Skin of body (tissue), 2 donors: Measurements from ENCODE around the gene PEX14. TPM values are rescaled to one million over a fixed set of nuclear protein-coding genes. Genes with fewer than 3 reads are reported as not detected.
A peak's percentile ranks its signal among the peaks of the same experiment; 100 is the strongest.
"Not testable (repeated sequence)": the region's sequence is repeated elsewhere in the genome, so short reads cannot be mapped to it uniquely, and the experiment has no call there.

ENCODE experiments used
- DNase-seq: peaks from one replicate; lab custom pipeline; 2025; lab: John Stamatoyannopoulos, UW
- total RNA-seq: library from RNA; depleted of rRNA; stranded (reverse); fragments of >200 nt; gene quantifications from one replicate; pipeline ENCODE4 v1.2.3, GENCODE V29; 2014

The PEX14 gene
- total RNA-seq, 1 donor from 2014 or later = 9.6 TPM

- no peak for DNase-seq
Measured at GRCh38 chr1:10450156-10450814, 24.5 kb upstream of the PEX14 start.

DNA sequence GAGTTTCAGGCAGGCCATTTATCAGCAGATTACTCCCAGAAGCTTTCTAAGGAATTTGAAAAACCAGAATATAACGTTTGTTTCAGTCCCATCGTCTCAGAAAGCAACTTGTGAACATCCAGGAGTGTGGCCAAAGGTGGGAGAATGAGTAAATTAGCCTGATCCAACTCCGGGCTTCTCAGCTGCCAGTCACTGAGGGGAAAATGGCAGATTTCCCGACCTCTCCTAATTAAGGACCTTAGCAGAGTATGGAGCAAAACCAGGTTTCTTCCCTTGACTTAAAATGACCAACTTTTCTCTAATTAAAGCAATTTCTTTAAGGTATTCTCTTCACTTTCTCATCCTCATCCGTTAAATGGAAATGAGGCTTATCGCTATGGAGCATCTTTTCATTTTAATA lies 23.9 kb upstream of the PEX14 start:
- DNase-seq = no peak

DNA sequence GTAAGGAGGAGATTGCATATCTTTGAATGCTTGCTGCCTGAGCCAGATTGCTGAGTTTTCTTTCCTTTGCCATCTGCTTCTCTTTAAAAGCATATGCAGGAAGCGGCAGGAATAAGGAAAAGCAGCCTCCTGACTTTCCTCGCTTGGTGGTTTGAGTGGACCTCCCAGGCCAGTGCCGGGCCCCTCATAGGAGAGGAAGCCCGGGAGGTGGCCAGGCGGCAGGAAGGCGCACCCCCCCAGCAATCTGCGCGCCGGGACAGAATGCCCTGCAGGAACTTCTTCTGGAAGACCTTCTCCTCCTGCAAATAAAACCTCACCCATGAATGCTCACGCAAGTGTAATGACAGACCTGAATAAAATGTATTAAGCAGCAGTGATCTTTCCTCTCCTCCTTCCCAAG lies 23.5 kb upstream of the PEX14 start:
- peak; percentile 40 for DNase-seq

GRCh38 chr1:10456048-10456447 lies 18.7 kb upstream of the PEX14 start:
- no peak for DNase-seq

- DNase-seq = peak; percentile 17
Measured at GRCh38 chr1:10456661-10457060, 18.1 kb upstream of the PEX14 start.

- not testable (repeated sequence) for DNase-seq
Measured at GRCh38 chr1:10457462-10457861, 17.3 kb upstream of the PEX14 start.

DNA sequence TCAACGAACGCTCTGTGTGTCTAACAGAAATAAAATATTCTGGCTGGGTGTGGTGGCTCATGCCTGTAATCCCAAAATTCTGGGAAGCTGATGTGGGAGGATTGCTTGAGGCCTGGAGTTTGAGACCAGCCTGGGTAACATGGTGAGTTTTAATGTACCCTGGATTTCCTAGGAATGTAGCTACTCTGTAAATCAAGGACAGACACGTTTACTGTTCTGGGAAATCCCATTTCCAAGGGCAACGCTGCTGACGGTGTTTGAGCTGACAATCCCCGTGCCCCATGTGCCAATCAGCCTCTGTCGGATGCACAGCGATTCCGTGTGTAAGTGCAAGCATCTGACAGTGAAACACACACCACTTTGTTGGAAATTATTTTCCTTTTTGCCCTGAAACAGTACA lies 16.9 kb upstream of the PEX14 start:
- DNase-seq = no peak

DNA sequence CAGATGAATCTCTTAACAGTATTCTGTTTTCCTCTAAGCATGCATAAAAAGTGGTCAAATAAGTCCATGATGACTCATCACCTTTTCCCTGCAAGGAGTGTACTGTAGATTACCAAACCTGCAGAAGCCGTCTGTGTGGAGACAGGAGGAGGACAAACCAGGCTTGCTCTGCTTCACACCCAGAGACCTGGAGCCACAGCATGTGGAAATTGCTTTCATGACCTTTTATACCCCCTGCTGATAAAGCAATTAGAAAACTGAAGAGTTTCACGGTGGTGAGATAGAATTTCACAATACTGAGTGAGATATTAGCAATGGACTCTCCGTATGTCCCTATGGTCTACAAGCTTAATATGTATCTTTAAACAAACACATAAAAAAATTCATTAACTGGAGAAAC lies 15.6 kb upstream of the PEX14 start:
- DNase-seq = no peak

DNA sequence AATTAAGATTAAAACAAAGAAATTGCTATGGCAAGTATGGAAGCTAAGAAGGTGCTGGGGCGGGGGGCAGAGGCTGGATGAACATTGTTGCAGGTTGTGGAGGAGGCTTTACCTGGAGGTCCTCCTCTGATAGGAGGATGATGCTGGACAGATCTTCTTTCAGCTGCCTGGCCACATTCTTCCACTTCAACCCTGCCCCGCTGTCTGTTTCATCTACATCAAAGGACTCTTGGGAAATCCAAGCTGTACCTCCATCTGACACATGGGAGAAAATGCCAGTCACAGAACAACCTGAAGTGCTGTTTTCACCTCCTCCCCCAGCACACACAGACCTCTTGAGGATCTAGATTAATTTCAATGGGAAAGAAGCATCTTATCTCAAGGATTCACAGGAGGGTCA lies 7.7 kb upstream of the PEX14 start:
- no peak for DNase-seq

GRCh38 chr1:10470043-10470442 lies 4.7 kb upstream of the PEX14 start:
- no peak for DNase-seq

GRCh38 chr1:10471411-10472219 lies 3.1 kb upstream of the PEX14 start:
- peak; percentile 62 for DNase-seq

GRCh38 chr1:10472220-10473144 lies 2.3 kb upstream of the PEX14 start, which contains the start of gene DFFA:
Gene DFFA (minus strand): TSS chr1:10472529. CDS start chr1:10472458, 71 bp downstream.
- peak; percentile 98 for DNase-seq

- no peak for DNase-seq
Measured at GRCh38 chr1:10473145-10473765, 1.5 kb upstream of the PEX14 start.

DNA sequence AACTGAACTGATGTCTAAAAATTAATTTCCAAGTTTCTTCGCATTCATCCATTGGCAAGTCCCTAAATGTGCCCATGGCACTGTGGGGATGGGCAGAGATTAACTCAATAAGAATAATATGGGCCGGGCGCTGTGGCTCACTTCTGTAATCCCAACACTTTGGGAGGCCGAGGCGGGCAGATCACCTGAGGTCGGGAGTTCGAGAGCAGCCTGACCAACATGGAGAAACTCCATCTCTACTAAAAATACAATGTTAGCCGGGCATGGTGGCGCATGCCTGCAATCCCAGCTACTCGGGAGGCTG lies 489 bp upstream of the PEX14 start:
- DNase-seq = not testable (repeated sequence)

GRCh38 chr1:10475510-10475909 lies 760 bp downstream of the PEX14 start:
- no peak for DNase-seq

DNA sequence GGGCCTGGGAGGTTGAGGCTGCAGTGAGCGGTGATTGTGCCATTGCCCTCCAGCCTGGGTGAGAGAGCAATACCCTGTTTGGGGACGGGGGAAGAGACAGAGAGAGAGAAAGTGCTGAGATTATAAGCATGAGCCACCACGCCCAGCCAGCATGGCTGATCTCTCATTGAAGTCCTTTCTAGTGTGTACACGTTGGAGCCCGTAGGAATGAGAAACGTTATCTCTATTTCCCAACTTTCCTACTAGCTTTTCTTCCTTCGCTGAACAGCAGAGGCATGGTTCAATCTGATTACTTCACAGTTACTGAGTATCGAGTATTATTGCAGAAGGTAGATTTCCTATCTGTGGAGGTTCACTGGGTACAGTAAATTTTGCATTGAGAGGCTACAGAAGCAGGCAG lies 4.5 kb downstream of the PEX14 start:
- DNase-seq = no peak

DNA sequence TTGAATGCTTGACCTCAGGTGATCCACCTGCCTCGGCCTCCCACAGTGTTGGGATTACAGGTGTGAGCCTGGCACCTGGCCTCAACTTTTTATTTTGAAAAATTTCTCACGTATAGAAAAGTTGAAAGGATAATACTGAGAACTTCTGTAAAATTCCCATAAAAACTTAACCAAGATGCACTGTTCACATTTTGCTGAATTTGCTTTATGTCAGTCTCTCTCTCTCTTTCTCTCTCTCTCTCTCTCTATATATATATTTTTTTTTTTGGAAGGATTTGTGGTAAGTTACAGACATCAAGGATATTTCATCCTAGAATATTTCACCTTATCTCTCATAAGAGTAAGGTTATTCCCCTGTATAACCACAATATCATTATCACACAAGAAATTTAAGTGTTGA lies 5.9 kb downstream of the PEX14 start:
- DNase-seq = no peak

DNA sequence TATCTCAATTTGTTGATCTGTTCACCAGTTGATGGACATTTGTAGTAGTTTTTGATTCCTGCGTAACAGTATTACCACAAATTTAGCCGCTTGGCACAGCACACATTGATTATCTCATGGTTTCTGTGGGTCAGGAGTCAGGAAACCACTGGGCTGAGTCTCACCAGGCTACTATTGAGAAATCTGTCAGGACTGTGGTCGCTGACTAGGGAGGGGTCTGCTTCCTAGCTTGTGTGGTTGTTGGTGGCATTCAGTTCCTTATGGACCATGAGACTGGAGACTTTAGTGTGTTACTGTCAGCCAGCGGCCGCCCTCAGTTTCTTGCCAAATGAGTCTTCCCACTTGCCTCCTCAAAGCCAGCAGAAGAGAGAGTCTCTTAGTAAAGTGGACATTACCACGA lies 9.8 kb downstream of the PEX14 start:
- no peak for DNase-seq

GRCh38 chr1:10489291-10490055 lies 14.7 kb downstream of the PEX14 start:
- DNase-seq = no peak

- DNase-seq = no peak
Measured at GRCh38 chr1:10490286-10490970, 15.7 kb downstream of the PEX14 start.
